Uterus (tissue), 4 donors: Measurements from ENCODE around the gene TP53RK. TPM values are rescaled to one million over a fixed set of nuclear protein-coding genes. Genes with fewer than 3 reads are reported as not detected.

ENCODE experiments used
- DNase-seq, 2 donors: peaks; one replicate each; pipeline ENCODE4 v3.0.0-alpha.2; 2019 to 2020
- H3K27ac ChIP-seq, 2 donors: fragments of 200-600 bp; sonication (generic); 1 replicate in 1 of 2; 2 replicates in 1 of 2; pipeline ENCODE4 v1.5.1; 2016 to 2018
- H3K27me3 ChIP-seq, 2 donors: fragments of 200-600 bp; sonication (generic); one replicate each; pipeline ENCODE4 v1.5.1; 2018 to 2019; ENCODE audit warnings: control low read depth in 1 of 2
- H3K36me3 ChIP-seq, 2 donors: fragments of 200-600 bp; sonication (generic); one replicate each; pipeline ENCODE4 v1.5.1; 2019; ENCODE audit warnings: control low read depth in 1 of 2
- H3K4me1 ChIP-seq, 2 donors: fragments of 200-600 bp; sonication (generic); one replicate each; pipeline ENCODE4 v1.5.1; 2018 to 2019; ENCODE audit warnings: control low read depth in 1 of 2
- H3K4me3 ChIP-seq, 2 donors: fragments of 200-600 bp; sonication (generic); 1 replicate in 1 of 2; 2 replicates in 1 of 2; pipeline ENCODE4 v1.5.1; 2018 to 2019; ENCODE audit warnings: mild to moderate bottlenecking in 1 of 2
- H3K9me3 ChIP-seq, 2 donors: fragments of 200-600 bp; sonication (generic); one replicate each; pipeline ENCODE4 v1.5.1; 2019; ENCODE audit warnings: control low read depth in 1 of 2
- CTCF ChIP-seq, 4 experiments: fragments of 200-600 bp in 2 of 4; fragments of 450-650 bp in 2 of 4; sonication (generic) in 2 of 4; IDR thresholded peaks; one replicate each; pipeline ENCODE4 v1.5.1; 2016 to 2019; ENCODE audit warnings: antibody characterized with exemption in 4 of 4, mild to moderate bottlenecking in 2 of 4, moderate library complexity in 1 of 4
- POLR2A ChIP-seq, 2 donors: fragments of 450-650 bp; IDR thresholded peaks; one replicate each; pipeline ENCODE4 v1.6.1; 2016; ENCODE audit warnings: antibody characterized with exemption in 2 of 2, mild to moderate bottlenecking in 1 of 2, moderate library complexity in 1 of 2
- intact Hi-C: fragments of 100-400 bp; cut with DNase I; formaldehyde crosslinking; loops from one replicate; pipeline ENCODE4 v1.15.1; 2023; ENCODE audit warnings: low total_unique reads
- total RNA-seq, 4 donors: library from RNA; depleted of rRNA in 3 of 4; stranded (reverse); fragments of >200 nt in 3 of 4; gene quantifications; one replicate each; pipeline versions ENCODE4 v1.1.0 to v1.2.4, GENCODE V29; 2014 to 2023
- donor health status: DM: yes; HTN: yes; CAD: no.

Gene TP53RK
- total RNA-seq, 4 donors from 2014 or later: 14.1 to 64.6 (median 40.2) TPM

- Histone ChIP-seq H3K4me3 (no peak overlapping the region), H3K9me3 (no peaks in the 10 kb centered on the region), H3K4me1 (peaks cover 0 to 6% of the 10 kb centered on the region in 2 donors), H3K36me3 (no peaks in the 10 kb centered on the region), H3K27ac (no peak overlapping the region), H3K27me3 (peaks cover 0 to 6% of the 10 kb centered on the region in 2 donors)
- intact Hi-C loops: no loop called here
- TF ChIP-seq CTCF (IDR thresholded peaks at IDR 0.05): no peak
- TF ChIP-seq POLR2A (IDR thresholded peaks at IDR 0.05): no peak
- DNase-seq: no peak
Measured at GRCh38 chr20:46652699-46653098, 36.5 kb downstream of the TP53RK start.

- no peak for TF ChIP-seq CTCF (IDR thresholded peaks at IDR 0.05)
- no peak for TF ChIP-seq POLR2A (IDR thresholded peaks at IDR 0.05)
- peaks cover 0 to 6% of the 10 kb centered on the region in 2 donors for H3K4me1 ChIP-seq
- intact Hi-C loops: no loop called here
- no peak for DNase-seq
- H3K27me3 ChIP-seq: peaks cover 0 to 6% of the 10 kb centered on the region in 2 donors
- H3K36me3 ChIP-seq: no peaks in the 10 kb centered on the region
- no peak within 1 kb of the TSS for H3K27ac ChIP-seq
- no peaks in the 10 kb centered on the region for H3K9me3 ChIP-seq
- no peak within 1 kb of the TSS for H3K4me3 ChIP-seq
Measured at GRCh38 chr20:46651091-46651962, 37.9 kb downstream of the TP53RK start, which contains the start of gene SLC13A3. TSS of gene SLC13A3 (minus strand) at chr20:46651459. CDS start at chr20:46651421, 38 bp downstream.

- H3K27me3 ChIP-seq: peaks cover 0 to 6% of the 10 kb centered on the region in 2 donors
- peaks cover 0 to 6% of the 10 kb centered on the region in 2 donors for H3K4me1 ChIP-seq
- DNase-seq: no peak
- intact Hi-C loops: no loop called here
- no peaks in the 10 kb centered on the region for H3K9me3 ChIP-seq
- H3K27ac ChIP-seq: no peak overlapping the region
- no peak overlapping the region for H3K4me3 ChIP-seq
- no peak for TF ChIP-seq POLR2A (IDR thresholded peaks at IDR 0.05)
- no peak for TF ChIP-seq CTCF (IDR thresholded peaks at IDR 0.05)
- no peaks in the 10 kb centered on the region for H3K36me3 ChIP-seq
Measured at GRCh38 chr20:46650575-46651090, 38.6 kb downstream of the TP53RK start.

- Histone ChIP-seq H3K27ac (no peak overlapping the region), H3K4me3 (no peak overlapping the region), H3K9me3 (no peaks in the 10 kb centered on the region), H3K27me3 (peaks cover 0 to under 1% of the 10 kb centered on the region in 2 donors), H3K4me1 (peaks cover 0 to 6% of the 10 kb centered on the region in 2 donors), H3K36me3 (no peaks in the 10 kb centered on the region)
- TF ChIP-seq CTCF (IDR thresholded peaks at IDR 0.05): no peak
- TF ChIP-seq POLR2A (IDR thresholded peaks at IDR 0.05): no peak
- no peak for DNase-seq
- intact Hi-C loops: no loop called here
Measured at GRCh38 chr20:46649965-46650542, 39.2 kb downstream of the TP53RK start.

- Histone ChIP-seq H3K27me3 (no peaks in the 10 kb centered on the region), H3K4me3 (no peak overlapping the region), H3K9me3 (no peaks in the 10 kb centered on the region), H3K27ac (no peak overlapping the region), H3K36me3 (no peaks in the 10 kb centered on the region), H3K4me1 (peaks cover 0 to 6% of the 10 kb centered on the region in 2 donors)
- DNase-seq: no peak
- intact Hi-C loops: no loop called here
- TF ChIP-seq POLR2A (IDR thresholded peaks at IDR 0.05) (no peak), CTCF (IDR thresholded peaks at IDR 0.05) (no peak)
Measured at GRCh38 chr20:46649650-46649949, 39.6 kb downstream of the TP53RK start.
